Activated CD4-positive, alpha-beta T cell treated with anti-CD3 and anti-CD28 coated beads, Interleukin-10, Interleukin-2, amounts not matched to agents 100 ng/mL and 50 ng/mL, durations not matched to agents 16 hours and 8 hours (primary cell): ENCODE measurements around the gene SLC1A1.

Experiments used
- DNase-seq: peaks from one replicate; pipeline ENCODE4 v3.0.0-alpha.2; 2020

SLC1A1 gene

DNA sequence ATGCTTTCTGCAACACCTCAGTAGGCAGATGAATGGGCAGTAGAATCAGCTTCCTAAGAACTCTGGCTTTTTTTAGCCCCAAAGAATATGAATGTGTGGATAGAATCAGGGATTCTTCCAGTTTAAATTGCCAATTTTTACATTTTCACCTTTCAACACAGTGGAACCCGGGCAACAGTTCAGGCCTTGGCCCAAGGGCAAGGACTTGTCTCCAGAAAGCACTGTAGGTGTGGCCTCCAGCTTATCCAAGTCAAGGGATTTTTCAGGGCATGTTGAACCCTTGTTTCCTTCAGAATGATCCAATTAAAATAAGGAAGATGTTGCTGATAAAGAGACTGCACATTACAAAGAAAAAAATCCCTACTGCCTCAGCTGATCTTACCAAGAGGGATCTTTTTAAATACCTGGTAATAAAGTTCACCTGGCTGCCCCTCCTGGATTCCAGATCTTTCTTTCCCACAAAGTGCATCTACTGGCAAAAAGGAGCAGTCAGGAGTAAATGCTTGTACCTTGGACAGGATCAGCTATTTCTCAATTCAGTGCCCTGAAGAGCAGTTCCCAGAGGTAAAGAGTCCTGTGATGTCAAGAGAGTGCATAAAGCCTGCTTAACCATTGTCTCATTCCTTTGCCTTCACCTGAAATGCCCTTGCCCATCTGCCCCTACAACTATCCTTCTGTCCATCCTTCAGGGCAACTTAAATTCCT, 91.7 kb downstream of the SLC1A1 start:
- no peak for DNase-seq

DNA sequence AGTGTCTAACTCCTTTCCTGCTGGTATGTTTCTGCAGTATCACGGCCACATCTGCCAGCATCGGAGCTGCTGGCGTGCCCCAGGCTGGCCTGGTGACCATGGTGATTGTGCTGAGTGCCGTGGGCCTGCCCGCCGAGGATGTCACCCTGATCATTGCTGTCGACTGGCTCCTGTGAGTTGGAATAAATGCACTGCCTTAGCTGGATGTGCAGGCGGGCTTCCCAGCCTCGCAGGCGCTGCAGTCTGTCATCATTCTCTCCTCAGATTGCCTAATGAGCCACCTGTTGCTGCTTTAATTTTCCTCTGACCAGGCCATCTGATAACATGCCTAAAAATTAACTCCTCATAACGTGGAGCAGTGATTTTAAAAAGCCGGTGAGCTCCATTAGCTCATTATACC, 92.7 kb downstream of the SLC1A1 start:
- DNase-seq: no peak

GRCh38 chr9:4584636-4585035, 94.4 kb downstream of the SLC1A1 start:
- DNase-seq: no peak

- DNase-seq: no peak
Observed at GRCh38 chr9:4585135-4585534, 94.9 kb downstream of the SLC1A1 start.

GRCh38 chr9:4588721-4589120, 98.5 kb downstream of the SLC1A1 start:
- no peak for DNase-seq

DNA sequence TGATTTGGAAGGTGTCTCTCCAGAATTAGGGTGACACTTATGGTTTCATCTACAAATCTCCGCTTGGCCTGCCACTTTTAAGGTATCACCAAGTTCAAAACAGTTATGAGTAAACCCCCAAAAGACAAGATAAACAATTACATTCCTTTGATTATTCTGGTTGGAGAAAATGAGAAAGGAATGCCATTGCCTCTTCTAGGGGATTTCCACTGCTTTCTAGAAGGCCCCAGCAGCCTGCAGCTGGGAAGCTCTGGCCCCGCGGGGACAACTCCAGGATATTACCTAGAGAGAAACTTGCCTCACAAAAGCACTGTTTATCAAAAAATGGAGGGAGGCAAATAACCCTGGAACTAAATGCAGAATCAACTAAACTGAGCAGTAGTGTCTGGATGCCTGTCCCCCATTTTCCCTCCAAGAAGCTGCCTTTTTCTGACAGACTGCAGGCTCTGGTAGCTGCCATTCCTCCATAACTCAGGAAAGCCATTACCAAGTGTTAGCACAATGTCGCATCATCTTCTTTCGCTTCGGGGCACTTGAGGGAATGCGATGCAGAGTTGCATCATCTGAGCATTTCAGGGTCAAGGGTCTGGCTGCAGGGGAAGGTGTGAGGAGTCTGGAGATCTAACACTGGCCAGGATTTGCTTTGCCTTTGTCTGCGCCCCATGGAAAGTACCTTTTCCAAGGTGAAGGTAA, 100.3 kb downstream of the SLC1A1 start:
- no peak for DNase-seq

DNA sequence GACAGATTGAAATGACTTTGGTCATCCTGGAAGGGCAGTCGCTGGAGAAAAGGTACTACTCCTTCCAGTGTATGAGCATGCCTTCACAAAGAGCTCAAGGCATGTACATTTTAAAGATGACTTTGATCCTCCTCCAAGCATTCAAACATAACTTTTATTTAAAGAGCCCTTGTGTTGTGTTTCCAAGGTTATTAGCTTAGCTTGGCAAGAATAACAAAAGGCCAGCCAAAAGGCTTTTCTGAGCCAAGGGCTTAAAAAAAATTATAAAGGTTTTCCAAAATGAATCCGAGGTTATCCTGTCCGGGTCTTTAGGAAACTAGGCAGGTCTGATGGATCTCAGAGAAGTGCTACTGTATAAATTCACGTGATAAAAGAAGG, 100.8 kb downstream of the SLC1A1 start:
- no peak for DNase-seq

GRCh38 chr9:4592295-4592694, 102.0 kb downstream of the SLC1A1 start:
- DNase-seq: no peak

DNA sequence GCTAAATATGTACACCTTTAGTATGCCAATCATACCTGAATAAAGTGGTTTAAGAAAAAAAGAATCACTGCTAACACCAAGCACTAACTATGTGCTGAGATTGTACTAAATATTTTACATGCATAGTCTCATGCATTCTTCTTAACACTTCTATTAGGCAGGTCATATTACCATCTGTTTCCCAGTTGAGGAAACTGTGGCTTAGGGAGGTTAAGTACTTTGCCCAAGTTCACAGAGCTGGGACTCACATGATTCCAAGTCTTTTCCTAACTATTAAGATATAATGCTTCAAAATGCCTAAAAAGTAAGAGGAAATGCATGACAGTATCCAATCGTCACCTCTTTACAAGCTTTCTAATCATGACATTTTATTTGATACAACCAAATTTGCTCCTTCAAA, 102.6 kb downstream of the SLC1A1 start:
- no peak for DNase-seq

DNA sequence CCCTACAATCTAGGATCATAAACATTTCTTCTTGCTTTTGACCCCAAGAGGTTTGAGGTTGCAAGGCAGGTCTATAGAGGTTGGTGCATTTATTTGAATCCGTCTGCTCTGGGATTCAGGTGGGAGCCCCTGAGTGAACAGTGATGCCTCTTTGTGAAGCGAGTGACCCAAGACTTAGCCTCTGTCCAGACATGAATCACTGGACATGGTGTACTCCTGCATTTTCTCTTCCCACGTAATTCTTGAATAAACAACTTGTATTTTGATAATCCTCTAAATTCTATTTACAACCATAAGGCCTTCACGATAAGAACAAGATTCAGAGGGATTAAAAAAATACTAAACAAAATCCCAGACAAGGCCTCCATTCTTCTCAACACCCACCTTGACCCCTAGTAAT, 104.3 kb downstream of the SLC1A1 start:
- DNase-seq: no peak

DNA sequence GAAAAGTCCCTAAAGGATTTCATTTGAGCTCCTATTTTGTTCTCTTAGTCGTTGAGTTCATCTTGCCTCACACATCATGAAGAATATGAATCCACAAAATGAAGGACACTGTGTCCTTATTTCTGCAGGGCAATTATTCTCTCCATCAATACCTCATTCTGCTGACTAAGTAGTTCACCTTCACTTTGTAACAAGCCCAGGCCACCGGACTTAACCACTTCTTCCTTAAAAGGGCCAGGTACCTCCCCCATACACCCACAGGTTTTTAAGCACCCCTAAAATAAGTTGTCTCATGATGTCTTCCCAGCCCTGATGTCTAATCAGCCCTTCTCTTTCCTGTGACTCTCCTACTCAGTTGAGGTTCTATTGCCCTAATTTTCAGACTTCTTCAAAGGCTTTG, 104.7 kb downstream of the SLC1A1 start:
- no peak for DNase-seq

DNA sequence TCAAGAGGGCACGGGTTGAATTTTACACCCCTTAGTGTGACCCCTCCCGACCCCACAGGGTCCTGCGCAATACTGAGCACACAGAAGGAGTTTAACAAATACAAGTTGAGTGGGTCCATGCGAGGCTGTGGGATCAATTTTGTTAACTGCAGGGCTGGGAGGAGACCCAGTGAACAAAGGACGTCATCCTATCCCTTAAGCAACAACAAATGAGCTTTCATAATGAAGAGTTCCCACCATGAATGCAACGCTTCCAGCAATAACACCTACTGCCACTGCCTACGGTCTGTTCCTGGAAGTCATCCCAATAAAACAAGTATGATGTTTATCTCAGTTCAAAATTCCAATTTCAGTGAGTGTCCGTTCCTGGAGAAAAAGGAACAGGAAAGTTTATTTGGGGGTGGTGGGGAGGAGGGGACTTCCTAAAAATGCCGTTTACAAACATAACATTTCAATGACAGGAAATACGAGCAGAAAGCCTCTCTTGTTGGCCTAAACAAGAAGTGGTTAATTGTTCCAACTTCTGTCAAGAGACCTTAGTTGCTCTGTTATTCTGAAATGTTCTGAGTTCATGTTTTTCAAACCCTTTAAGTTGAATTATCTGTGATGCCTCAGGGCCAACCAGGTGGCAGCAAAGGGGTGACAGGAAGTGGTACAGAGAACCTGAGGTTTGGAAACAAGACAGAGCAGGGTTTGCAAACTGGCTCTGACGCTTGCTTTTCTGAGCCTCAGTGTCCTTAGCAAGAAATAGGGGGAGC, 106.1 kb downstream of the SLC1A1 start:
- DNase-seq: peak; percentile 36

- DNase-seq: no peak
Observed at GRCh38 chr9:4600368-4600767, 110.1 kb downstream of the SLC1A1 start.

DNA sequence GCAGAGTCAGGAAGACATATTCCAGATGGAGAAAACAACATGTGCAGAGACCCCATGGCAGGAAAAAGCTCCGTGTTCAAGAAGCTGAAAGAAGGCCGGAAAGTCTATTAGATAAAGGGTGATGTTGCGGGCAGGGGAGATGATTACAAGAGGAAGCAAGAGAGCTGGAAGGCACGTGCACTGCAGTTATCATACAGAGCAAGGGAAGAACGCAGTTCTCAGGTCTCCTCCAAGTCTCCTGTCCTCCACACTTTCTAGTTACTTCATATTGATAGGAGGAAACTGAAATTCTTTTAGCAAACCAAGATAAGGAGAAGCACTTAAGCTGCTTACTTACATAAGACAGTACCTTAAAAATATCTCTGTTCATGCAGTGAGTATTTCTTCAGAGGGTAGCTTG, 113.6 kb downstream of the SLC1A1 start:
- no peak for DNase-seq

GRCh38 chr9:4604678-4605095, 114.4 kb downstream of the SLC1A1 start:
- DNase-seq: peak; percentile 75

DNA sequence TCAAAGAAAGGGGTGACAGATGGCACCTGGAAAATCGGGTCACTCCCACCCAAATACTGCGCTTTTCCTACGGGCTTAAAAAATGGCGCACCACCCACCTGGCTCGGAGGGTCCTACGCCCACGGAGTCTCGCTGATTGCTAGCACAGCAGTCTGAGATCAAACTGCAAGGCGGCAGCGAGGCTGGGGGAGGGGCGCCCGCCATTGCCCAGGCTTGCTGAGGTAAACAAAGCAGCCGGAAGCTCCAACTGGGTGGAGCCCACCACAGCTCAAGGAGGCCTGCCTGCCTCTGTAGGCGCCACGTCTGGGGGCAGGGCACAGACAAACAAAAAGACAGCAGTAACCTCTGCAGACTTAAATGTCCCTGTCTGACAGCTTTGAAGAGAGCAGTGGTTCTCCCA, 115.8 kb downstream of the SLC1A1 start:
- DNase-seq: peak; percentile 20

DNA sequence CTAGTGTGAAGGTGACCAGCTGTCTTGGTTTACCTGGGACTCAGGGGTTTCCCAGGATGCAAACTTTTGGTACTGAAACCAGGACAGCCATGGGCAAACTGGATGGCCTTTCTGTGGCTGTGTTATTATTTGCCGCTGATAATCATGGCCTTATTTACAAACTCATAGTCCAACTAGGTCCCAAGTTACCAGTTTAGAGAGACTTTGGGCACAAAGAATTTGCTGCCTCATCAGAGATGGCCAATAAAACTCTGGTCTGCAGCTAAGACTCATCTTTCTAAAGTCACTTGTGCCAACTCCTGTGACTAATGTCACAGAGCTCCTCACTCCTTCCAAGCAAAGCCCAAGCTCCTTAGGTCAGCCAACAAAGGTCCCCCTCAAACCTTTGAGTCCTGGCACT, 124.4 kb downstream of the SLC1A1 start:
- no peak for DNase-seq

DNA sequence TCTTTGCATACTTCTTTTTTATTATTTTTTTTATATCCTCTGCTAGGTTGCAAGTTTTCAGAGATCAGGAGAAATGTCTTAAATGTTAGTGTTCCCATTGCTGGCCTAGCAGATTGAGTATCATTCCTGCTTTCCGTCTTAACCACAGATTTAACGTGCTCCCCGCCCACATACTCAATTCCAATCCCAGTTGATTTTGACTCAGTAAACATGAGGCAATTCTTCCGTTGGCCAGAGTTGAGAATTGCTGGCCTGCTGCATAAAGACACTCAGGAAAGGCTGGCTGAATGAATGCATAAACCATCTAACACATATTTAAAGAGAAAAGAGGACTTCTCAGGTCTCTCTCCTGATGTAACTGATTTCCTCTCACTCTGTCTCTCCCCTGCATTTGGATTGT, 125.0 kb downstream of the SLC1A1 start:
- DNase-seq: no peak

GRCh38 chr9:4615778-4616177, 125.5 kb downstream of the SLC1A1 start:
- no peak for DNase-seq

GRCh38 chr9:4617752-4618151, 127.5 kb downstream of the SLC1A1 start:
- no peak for DNase-seq

GRCh38 chr9:4618700-4619099, 128.4 kb downstream of the SLC1A1 start:
- no peak for DNase-seq

DNA sequence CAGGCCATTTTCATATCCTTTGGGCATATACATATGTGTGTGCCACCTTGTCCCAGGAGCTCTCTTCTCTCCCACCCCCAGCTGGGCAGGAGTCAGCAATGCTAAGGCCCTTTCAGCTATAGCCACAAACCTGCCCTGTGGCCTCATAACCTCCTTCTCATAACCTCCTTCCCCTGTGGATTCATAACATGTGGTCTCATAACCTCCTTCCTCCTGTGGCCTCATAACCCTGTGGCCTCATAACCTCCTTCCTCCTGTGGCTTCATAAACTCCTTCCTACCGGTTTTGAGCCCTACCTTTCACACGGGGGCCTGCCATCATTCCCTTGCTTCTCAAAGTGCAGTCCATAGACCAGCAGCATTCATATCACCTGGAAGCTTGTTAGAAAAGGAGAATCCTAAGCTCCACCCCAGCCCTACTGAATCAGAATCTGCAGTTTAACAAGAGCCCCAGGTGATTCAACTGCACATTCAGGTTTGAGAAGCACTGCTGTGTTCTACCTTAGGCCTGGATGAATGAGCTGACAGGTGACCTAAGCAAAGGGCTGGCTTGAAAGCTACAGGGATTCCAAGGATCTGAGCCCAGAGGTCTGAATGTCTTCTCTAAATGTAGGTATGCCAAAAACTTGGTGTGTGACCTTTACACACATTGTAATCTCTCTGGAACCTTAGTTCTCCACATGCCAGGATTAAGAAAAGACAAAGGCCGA, 129.9 kb downstream of the SLC1A1 start:
- DNase-seq: peak; percentile 34

- DNase-seq: no peak
Observed at GRCh38 chr9:4620881-4621555, 130.8 kb downstream of the SLC1A1 start.
